Smooth muscle cell (in vitro differentiated cells): ENCODE measurements around the gene CDT1. TPM values are rescaled to one million over a fixed set of nuclear protein-coding genes. Genes with fewer than 3 reads are reported as not detected.

ENCODE experiments used
- DNase-seq: peaks from one replicate; lab custom pipeline; 2025; ENCODE audit not compliant: unreplicated experiment; lab: John Stamatoyannopoulos, UW
- H2AFZ ChIP-seq: fragments of 200-600 bp; sonication (generic); 2 replicates; pipeline ENCODE4 v1.6.0; 2016; ENCODE audit warnings: antibody characterized with exemption, low read depth, mild to moderate bottlenecking
- H3F3A ChIP-seq: fragments of 200-600 bp; sonication (generic); 2 replicates; pipeline ENCODE4 v1.6.0; 2017; ENCODE audit warnings: antibody characterized with exemption, low read depth
- H3K27ac ChIP-seq: fragments of 200-600 bp; sonication (generic); 2 replicates; pipeline ENCODE4 v1.5.1; 2016; ENCODE audit warnings: low read depth, mild to moderate bottlenecking
- H3K27me3 ChIP-seq: fragments of 200-600 bp; sonication (generic); 2 replicates; pipeline ENCODE4 v1.6.1; 2016; ENCODE audit warnings: low read depth, mild to moderate bottlenecking
- H3K36me3 ChIP-seq: fragments of 200-600 bp; sonication (generic); 2 replicates; pipeline ENCODE4 v1.5.1; 2016; ENCODE audit warnings: low read depth
- H3K4me1 ChIP-seq: fragments of 200-600 bp; sonication (generic); 2 replicates; pipeline ENCODE4 v1.5.1; 2016; ENCODE audit warnings: low read depth
- H3K4me2 ChIP-seq: fragments of 200-600 bp; sonication (generic); 2 replicates; pipeline ENCODE4 v1.6.0; 2016; ENCODE audit warnings: mild to moderate bottlenecking
- H3K4me3 ChIP-seq: fragments of 200-600 bp; sonication (generic); 2 replicates; pipeline ENCODE4 v1.5.1; 2016; ENCODE audit warnings: mild to moderate bottlenecking
- H3K79me2 ChIP-seq: fragments of 200-600 bp; sonication (generic); 2 replicates; pipeline ENCODE4 v1.6.0; 2016; ENCODE audit warnings: low read depth, mild to moderate bottlenecking
- H3K9ac ChIP-seq: fragments of 200-600 bp; sonication (generic); 2 replicates; pipeline ENCODE4 v1.6.0; 2016; ENCODE audit warnings: low read depth
- H3K9me3 ChIP-seq: fragments of 200-600 bp; sonication (generic); replicated peaks from 2 replicates; pipeline ENCODE4 v1.5.1; 2016; ENCODE audit warnings: low read depth
- H4K20me1 ChIP-seq: fragments of 200-600 bp; sonication (generic); 2 replicates; pipeline ENCODE4 v1.6.0; 2016; ENCODE audit warnings: low read depth
- WGBS: methylation state at CpG from one replicate; pipeline ENCODE4 v1.1.7; 2016; ENCODE audit warnings: low lambda C conversion rate; 5-methylcytosine and 5-hydroxymethylcytosine counted together
- polyA plus RNA-seq: library from polyadenylated mRNA; unstranded; fragments of >200 nt; fragmentation: Nextera tagmentation; extraction: Ambion mirVana; gene quantifications from 2 replicates; pipeline ENCODE4 v1.2.1, GENCODE V29; 2016
- total RNA-seq: library from RNA; depleted of rRNA; stranded (reverse); fragments of >200 nt; gene quantifications from 2 replicates; pipeline ENCODE4 v1.2.3, GENCODE V29; 2014
- TF ChIP-seq, protein P1 (sequence below): fragments of 200-600 bp; sonication (generic); IDR thresholded peaks from 2 replicates; pipeline ENCODE4 v1.5.1; 2017; ENCODE audit warnings: borderline replicate concordance, mild to moderate bottlenecking, antibody characterized with exemption; ENCODE audit not compliant: insufficient read depth, poor library complexity, severe bottlenecking

CDT1 gene
- total and polyA plus RNA-seq, 2 experiments from 2014 or later = 5.3 to 13.3 TPM

GRCh38 chr16:88779406-88780141 is 24.0 kb upstream of the CDT1 start:
- no peaks in the 10 kb centered on the region for H3K27me3 ChIP-seq
- peaks cover 90% of the 10 kb centered on the region for H3K79me2 ChIP-seq
- TF ChIP-seq, protein P1, sequence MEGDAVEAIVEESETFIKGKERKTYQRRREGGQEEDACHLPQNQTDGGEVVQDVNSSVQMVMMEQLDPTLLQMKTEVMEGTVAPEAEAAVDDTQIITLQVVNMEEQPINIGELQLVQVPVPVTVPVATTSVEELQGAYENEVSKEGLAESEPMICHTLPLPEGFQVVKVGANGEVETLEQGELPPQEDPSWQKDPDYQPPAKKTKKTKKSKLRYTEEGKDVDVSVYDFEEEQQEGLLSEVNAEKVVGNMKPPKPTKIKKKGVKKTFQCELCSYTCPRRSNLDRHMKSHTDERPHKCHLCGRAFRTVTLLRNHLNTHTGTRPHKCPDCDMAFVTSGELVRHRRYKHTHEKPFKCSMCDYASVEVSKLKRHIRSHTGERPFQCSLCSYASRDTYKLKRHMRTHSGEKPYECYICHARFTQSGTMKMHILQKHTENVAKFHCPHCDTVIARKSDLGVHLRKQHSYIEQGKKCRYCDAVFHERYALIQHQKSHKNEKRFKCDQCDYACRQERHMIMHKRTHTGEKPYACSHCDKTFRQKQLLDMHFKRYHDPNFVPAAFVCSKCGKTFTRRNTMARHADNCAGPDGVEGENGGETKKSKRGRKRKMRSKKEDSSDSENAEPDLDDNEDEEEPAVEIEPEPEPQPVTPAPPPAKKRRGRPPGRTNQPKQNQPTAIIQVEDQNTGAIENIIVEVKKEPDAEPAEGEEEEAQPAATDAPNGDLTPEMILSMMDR = no peak
- no peak overlapping the region for H3K27ac ChIP-seq
- 86% methylated on average over 32 of the region's 34 CpGs for WGBS
- H3F3A ChIP-seq = peaks cover 6% of the 10 kb centered on the region
- H3K36me3 ChIP-seq = no peaks in the 10 kb centered on the region
- DNase-seq = no peak
- no peak overlapping the region for H3K9ac ChIP-seq
- no peaks in the 10 kb centered on the region for H3K9me3 ChIP-seq
- no peak overlapping the region for H3K4me2 ChIP-seq
- H3K4me3 ChIP-seq = no peak overlapping the region
- no peak overlapping the region for H2AFZ ChIP-seq
- H3K4me1 ChIP-seq = peaks cover 23% of the 10 kb centered on the region
- H4K20me1 ChIP-seq = peaks cover 90% of the 10 kb centered on the region

DNA sequence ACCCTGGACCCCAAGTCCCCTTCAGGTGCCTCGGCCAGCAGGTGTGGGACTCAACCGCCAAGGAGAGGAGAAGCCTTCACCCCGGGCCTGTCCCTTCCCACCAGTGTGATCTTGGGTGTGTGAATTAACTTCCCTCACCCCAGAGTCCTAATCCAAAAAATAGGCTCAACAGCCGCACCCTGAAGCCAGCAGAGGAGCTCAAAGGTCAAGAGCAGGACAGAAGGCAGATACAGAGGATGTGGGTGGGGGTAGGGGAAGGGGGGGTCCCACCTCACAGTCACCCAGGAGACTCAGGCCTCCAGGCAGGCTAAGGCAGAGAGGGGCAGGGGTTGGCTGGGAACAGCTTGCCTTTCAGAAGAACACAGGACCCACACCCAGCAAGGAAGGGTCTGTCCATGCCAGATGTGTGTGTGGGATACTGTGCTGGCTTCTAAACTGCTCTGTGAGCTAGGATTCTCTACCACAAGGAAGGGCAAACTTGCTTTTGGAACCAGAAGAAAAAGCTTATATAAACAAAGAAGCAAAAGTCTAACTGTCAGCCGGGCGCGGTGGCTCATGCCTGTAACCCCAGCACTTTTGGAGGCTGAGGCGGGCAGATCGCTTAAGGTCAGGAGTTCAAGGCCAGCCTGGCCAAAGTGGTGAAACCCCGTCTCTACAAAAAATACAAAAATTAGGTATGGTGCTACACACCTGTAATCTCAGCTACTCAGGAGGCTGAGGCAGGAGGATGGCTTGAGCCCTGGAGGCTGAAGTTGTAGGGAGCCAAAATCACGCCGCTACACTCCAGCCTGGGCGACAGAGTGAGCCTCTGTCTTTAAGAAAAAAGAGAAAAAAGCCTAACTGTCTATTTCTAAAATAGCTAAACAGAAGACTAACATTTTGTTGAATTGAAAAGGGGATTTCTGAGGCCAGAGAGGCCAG is 23.2 kb upstream of the CDT1 start:
- no peaks in the 10 kb centered on the region for H3K9me3 ChIP-seq
- peak overlapping the region; percentile 47 for H3K27ac ChIP-seq
- TF ChIP-seq, protein P1 = no peak
- peaks cover 82% of the 10 kb centered on the region for H4K20me1 ChIP-seq
- H3K9ac ChIP-seq = no peak overlapping the region
- peaks cover 23% of the 10 kb centered on the region for H3K4me1 ChIP-seq
- H3K36me3 ChIP-seq = no peaks in the 10 kb centered on the region
- H3K4me2 ChIP-seq = peak overlapping the region; percentile 18
- no peak for DNase-seq
- 76% methylated on average over 11 of the region's 13 CpGs for WGBS
- no peak overlapping the region for H3K4me3 ChIP-seq
- H3F3A ChIP-seq = peaks cover 6% of the 10 kb centered on the region
- H3K27me3 ChIP-seq = no peaks in the 10 kb centered on the region
- peaks cover 84% of the 10 kb centered on the region for H3K79me2 ChIP-seq
- H2AFZ ChIP-seq = no peak overlapping the region

- peak overlapping the region; percentile 94 for H3K27ac ChIP-seq
- H3K27me3 ChIP-seq = no peaks in the 10 kb centered on the region
- H3K9ac ChIP-seq = peak overlapping the region; percentile 24
- H4K20me1 ChIP-seq = peaks cover 74% of the 10 kb centered on the region
- H3F3A ChIP-seq = peaks cover 6% of the 10 kb centered on the region
- H3K4me3 ChIP-seq = no peak overlapping the region
- WGBS = 81% methylated on average over 27 of the region's 28 CpGs
- H3K4me2 ChIP-seq = peak overlapping the region; percentile 50
- no peaks in the 10 kb centered on the region for H3K36me3 ChIP-seq
- no peak overlapping the region for H2AFZ ChIP-seq
- DNase-seq = no peak
- TF ChIP-seq, protein P1 = no peak
- H3K4me1 ChIP-seq = peaks cover 23% of the 10 kb centered on the region
- peaks cover 79% of the 10 kb centered on the region for H3K79me2 ChIP-seq
- no peaks in the 10 kb centered on the region for H3K9me3 ChIP-seq
These were observed 22.2 kb upstream of the CDT1 start for GRCh38 chr16:88781140-88782077.
